Bronchial smooth muscle cell (primary cell): ENCODE measurements around the gene CARS1. TPM values are rescaled to one million over a fixed set of nuclear protein-coding genes. Genes with fewer than 3 reads are reported as not detected.

Experiments
- total RNA-seq: library from RNA; depleted of rRNA; stranded (reverse); fragments of >200 nt; gene quantifications from 2 replicates; pipeline ENCODE4 v1.2.1, GENCODE V29; 2014

The CARS1 gene
- total RNA-seq, result 47.9 and 51.2 TPM in 2 replicates

DNA sequence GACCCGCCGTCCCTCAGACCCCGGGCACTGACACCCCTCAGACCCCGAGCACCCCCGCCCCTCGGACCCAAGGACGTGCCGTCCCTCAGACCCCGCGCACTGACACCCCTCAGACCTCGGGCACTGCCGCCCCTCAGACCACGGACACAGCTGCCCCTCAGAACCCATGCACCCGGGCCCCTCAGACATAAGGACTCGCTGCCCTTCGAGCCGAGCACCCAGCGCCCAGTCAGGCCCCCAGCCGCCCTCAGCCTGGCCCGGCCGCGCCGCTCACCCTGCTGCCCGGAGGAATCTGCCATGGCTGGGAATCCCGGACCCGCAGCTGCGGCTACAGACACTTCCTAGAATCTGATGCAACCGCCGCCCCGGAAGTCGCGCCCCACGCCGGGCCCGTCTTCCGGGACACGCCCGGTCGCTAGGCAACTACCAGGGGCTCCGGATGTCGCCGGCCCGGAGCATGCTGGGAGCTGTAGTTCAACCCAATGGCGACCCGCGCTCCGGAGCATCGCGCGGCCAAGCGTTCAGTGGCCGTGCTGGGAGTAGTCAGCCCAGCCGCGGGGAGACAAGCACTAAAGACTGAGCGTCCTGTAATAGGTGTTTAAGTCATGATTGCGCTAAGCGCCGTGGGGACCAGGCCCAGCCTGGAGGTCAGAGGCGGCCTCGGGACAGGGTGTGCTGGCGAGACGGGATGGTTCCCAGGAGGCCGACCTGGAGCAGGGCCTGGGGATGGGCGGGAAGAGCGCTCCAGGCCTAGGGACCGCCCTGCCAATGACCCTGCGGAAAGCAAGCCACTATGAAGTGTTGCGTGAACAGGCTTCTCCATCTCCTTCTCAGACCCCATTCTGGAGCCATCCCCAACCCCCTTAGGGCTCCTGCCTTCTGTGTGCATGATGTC, at the start of gene CARS1:
TSS of gene CARS1 (minus strand) at position 355 of the 895 bp plus-strand sequence. CDS start at position 299, 56 bp downstream.

DNA sequence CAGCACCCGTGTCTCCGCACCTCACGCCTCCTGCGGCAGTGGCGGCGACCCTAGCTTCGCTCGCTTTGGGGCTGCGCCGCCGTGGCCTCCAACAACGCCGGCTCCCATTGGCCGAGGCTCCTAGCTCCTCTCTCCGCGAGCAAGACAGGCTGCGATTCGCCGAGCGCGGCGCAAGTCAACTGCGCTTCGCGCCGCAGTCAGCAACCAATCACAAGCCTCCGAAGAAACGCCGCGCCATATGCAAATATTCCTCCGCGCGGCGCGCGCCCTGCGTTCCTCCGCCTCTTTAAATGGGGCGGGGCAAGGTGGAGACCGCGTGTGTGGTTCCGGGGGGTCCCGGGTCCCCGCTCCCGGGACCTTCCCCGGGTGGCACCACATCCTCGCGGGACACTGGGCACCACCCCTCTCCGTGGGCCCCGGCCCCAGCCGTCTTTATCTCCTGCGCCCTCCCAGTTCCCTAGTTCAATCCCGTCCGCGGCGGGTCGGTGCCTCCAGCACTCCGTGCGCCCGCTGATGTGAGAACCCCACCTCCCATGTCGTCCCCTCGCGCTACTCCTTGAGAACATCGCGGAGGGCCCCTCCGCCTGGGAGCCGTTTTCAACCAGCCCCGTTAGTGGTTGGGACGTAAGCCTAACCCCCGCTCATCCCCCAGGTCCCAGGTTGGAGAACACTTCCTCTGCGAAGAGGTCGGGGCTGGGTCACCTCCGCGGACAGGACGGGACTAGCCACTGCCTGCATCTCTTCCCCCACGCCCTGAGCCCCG, 64.8 kb downstream of the CARS1 start, which contains the start of gene NAP1L4:
TSS of gene NAP1L4 (minus strand) at position 96 of the 763 bp plus-strand sequence. CDS start 13,109 bp downstream, outside the sequence.

Other genes starting within 250 kb of the CARS1 start
- 23.2 and 98.4 TPM in 2 replicates for gene CDKN1C, start 171.6 kb downstream of the CARS1 start, total RNA-seq
- 0.52 and 1.7 TPM in 2 replicates for gene PHLDA2, start 128.0 kb downstream of the CARS1 start, total RNA-seq
- 110 and 130 TPM in 2 replicates for gene NAP1L4, start 65.1 kb downstream of the CARS1 start, total RNA-seq
- 42.9 and 47.0 TPM in 2 replicates for gene OSBPL5, start 107.9 kb upstream of the CARS1 start, total RNA-seq
- gene MRGPRG, start 161.4 kb upstream of the CARS1 start, total RNA-seq, result not detected in 2 replicates
- not detected in 2 replicates for gene MRGPRE, start 175.0 kb upstream of the CARS1 start, total RNA-seq